HG03575 (cell line): ENCODE measurements around the gene LUC7L.
A peak's percentile ranks its signal among the peaks of the same experiment; 100 is the strongest.
"Not testable (repeated sequence)": the region's sequence is repeated elsewhere in the genome, so short reads cannot be mapped to it uniquely, and the experiment has no call there.

Experiments used
- ATAC-seq: cut with Tn5 transposase; IDR thresholded peaks from one replicate; pipeline ENCODE4 v1.9.1; 2021; ENCODE audit not compliant: unreplicated experiment, insufficient number of reproducible peaks, low FRiP score; ENCODE audit errors: extremely low read depth

The LUC7L gene

GRCh38 chr16:234468-235305 is 5.4 kb upstream of the LUC7L start, which contains the start of gene FAM234A:
FAM234A (plus strand) TSS chr16:234821; CDS start chr16:254414, 19,593 bp downstream.
- ATAC-seq = peak; percentile 56

- ATAC-seq = no peak
Measured at GRCh38 chr16:230949-231348, 1.7 kb upstream of the LUC7L start.

DNA sequence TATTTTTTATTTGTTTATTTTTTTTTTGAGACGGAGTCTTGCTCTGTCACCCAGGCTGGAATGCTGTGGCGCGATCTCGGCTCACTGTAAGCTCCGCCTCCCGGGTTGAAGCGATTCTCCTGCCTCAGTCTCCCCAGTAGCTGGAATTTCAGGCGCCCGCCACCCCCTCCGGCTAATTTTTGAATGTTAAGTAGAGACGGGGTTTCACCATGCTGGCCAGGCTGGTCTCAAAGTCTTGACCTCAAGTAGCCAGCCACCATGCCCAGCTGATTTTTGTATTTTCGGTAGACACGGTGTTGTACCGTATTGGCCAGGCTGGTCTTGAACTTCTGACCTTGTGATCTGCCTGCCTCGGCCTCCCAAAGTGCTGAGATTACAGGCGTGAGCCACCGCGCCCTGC is 1.1 kb upstream of the LUC7L start:
- ATAC-seq = not testable (repeated sequence)

DNA sequence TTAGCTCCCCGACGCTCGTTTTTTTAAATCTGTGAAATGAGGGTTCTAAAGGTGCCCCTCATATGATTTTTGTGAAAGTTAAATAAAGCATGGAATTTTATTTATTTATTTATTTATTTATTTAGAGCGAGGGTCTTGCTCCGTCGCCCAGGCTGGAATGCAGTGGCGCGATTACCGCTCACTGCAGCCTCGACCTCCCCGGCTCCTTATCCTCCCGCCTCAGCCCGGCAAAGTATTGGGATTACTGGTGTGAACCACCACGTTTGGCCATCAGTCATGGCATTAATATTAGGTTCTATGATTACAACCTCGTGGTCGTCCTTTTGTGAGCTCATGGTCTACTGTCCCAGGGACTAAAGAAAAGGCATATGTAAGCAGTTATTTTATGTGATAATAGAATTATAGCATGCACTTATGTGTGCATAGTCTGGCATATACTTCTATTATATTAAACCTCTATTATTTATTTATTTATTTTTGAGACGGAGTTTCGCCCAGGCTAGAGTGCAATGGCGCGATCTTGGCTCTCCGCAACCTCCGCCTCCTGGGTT is 557 bp upstream of the LUC7L start:
- no peak for ATAC-seq

- ATAC-seq = no peak
Measured at GRCh38 chr16:228151-228851, 948 bp downstream of the LUC7L start.

GRCh38 chr16:220021-220420 is 9.2 kb downstream of the LUC7L start:
- no peak for ATAC-seq

DNA sequence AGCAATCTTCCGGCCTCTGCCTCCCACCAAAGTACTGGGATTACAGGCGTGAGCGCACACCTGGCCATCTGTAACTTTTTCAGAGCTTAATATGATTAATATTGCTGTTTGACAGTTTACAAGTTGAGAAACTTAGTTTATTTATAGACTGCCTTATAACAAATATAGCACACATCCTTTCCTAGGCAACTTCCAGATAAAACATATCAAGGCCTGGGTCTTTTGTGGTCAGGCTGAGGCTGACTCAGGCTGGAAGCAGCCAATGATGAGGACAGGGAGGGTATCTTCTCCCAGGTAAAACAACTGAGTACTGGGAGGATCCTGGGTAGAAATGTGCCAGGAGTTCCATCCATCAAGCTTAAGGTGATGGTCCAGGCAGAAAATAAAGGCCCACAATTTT is 16.2 kb downstream of the LUC7L start:
- no peak for ATAC-seq

DNA sequence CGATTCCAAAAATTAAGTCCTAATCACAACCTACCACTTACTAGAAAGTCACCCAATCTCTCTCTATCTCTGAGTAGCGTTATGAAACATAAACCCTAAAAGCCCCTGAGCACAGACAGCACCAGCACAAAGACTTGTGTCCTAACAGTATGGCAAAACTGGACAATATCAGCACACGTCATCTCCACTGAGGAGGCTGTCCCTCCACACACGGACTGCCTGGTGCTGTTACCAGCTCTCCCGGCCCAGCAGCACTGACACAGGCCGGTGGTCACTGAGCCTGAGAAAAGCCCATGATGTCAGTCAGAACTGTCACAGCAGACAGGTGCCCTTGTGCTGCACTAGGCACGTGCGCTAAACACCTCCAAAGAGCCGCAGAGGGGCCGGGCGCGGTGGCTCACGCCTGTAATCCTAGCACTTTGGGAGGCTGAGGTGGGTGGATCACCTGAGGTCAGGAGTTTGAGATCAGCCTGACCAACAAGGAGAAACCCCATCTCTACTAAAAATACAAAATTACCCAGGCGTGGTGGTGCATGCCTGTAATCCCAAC is 17.5 kb downstream of the LUC7L start:
- ATAC-seq = not testable (repeated sequence)

GRCh38 chr16:209359-209758 is 19.9 kb downstream of the LUC7L start:
- not testable (repeated sequence) for ATAC-seq

DNA sequence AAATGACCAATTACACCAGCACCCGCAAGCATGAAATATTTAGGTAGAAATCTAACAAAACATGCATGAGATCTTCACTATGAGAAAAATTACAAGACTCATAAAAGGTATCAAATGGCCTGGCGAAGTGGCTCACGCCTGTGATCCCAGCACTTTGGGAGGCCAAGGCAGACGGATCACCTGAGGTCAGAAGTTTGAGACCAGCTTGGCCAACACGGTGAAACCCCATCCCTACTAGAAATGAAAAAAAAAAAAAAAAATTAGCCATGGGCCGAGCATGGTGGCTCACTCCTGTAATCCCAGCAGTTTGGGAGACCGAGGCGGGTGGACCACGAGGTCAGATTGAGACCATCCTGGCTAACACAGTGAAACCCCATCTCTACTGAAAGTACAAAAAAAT is 25.2 kb downstream of the LUC7L start:
- not testable (repeated sequence) for ATAC-seq

- ATAC-seq = no peak
Measured at GRCh38 chr16:203246-203645, 26.0 kb downstream of the LUC7L start.

- ATAC-seq = no peak
Measured at GRCh38 chr16:200388-200787, 28.9 kb downstream of the LUC7L start.

- no peak for ATAC-seq
Measured at GRCh38 chr16:194516-194915, 34.7 kb downstream of the LUC7L start.

- ATAC-seq = no peak
Measured at GRCh38 chr16:193441-193840, 35.8 kb downstream of the LUC7L start.

- no peak for ATAC-seq
Measured at GRCh38 chr16:192686-193085, 36.6 kb downstream of the LUC7L start.

- no peak for ATAC-seq
Measured at GRCh38 chr16:191831-192230, 37.4 kb downstream of the LUC7L start.

DNA sequence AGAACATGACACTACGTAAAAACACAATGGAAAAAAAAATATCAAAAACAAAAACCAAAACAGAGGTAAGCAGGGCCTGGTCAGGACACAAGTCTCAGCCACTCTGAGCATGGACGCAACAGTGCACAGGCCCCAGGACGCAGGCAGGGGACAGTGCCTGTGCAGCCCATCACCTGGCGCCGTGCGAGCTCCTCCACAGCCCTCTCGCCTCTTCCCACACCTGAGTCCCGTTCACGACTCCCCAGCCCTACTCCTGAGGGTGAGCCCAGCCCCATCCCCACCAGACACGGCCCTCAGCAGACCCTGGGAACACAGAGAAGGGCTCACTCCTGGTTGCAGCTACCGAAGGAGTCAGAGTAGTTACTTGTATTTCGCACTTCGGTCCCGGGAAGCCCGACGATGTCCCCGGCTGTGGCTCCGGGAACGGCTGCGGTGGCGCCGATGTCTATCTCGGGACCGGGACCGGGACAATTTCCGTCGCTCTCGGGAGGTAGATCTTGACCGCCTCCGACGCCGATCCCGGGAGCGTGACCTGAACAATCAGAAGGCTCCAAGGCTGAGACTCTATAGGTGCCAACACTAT is 39.6 kb downstream of the LUC7L start:
- ATAC-seq = no peak

- no peak for ATAC-seq
Measured at GRCh38 chr16:188674-189073, 40.6 kb downstream of the LUC7L start.

GRCh38 chr16:187330-187729 is 41.9 kb downstream of the LUC7L start:
- ATAC-seq = no peak
